ENCODE measurements around the gene OOSP1.
"Not testable (repeated sequence)": the region's sequence is repeated elsewhere in the genome, so short reads cannot be mapped to it uniquely, and the experiment has no call there.

The OOSP1 gene

GRCh38 chr11:59962107-59962482 is 23.9 kb downstream of the OOSP1 start:
- DNase-seq, result no peak

- DNase-seq, result no peak
These were observed 25.5 kb downstream of the OOSP1 start, which contains the start of gene OOSP4A for GRCh38 chr11:59963733-59964132. Gene OOSP4A (plus strand): TSS chr11:59964033. CDS start chr11:59964033, 0 bp downstream.

GRCh38 chr11:59965424-59965823 is 27.2 kb downstream of the OOSP1 start:
- DNase-seq, result no peak

- DNase-seq, result no peak
These were observed 28.0 kb downstream of the OOSP1 start for GRCh38 chr11:59966201-59966600.

GRCh38 chr11:59967677-59968394 is 29.6 kb downstream of the OOSP1 start:
- no peak for DNase-seq

- DNase-seq, result no peak
These were observed 30.2 kb downstream of the OOSP1 start for GRCh38 chr11:59968395-59968783.

GRCh38 chr11:59973097-59973496 is 34.9 kb downstream of the OOSP1 start:
- no peak for DNase-seq

- no peak for DNase-seq
These were observed 43.0 kb downstream of the OOSP1 start for GRCh38 chr11:59981106-59981770.

- DNase-seq, result not testable (repeated sequence)
These were observed 43.8 kb downstream of the OOSP1 start for GRCh38 chr11:59982037-59982436.

- no peak for DNase-seq
These were observed 45.0 kb downstream of the OOSP1 start for GRCh38 chr11:59983212-59983611.

GRCh38 chr11:59984368-59984767 is 46.1 kb downstream of the OOSP1 start:
- DNase-seq, result no peak

- no peak for DNase-seq
These were observed 52.2 kb downstream of the OOSP1 start for GRCh38 chr11:59990421-59990820.

GRCh38 chr11:59992425-59992824 is 54.2 kb downstream of the OOSP1 start:
- no peak for DNase-seq

GRCh38 chr11:59997800-59998199 is 59.6 kb downstream of the OOSP1 start:
- DNase-seq, result no peak

- no peak for DNase-seq
These were observed 61.5 kb downstream of the OOSP1 start for GRCh38 chr11:59999691-60000090.

- DNase-seq, result no peak
These were observed 65.5 kb downstream of the OOSP1 start for GRCh38 chr11:60003729-60004128.

GRCh38 chr11:60005360-60005759 is 67.1 kb downstream of the OOSP1 start:
- DNase-seq, result no peak

Measured in suppressor macrophage treated with lipopolysaccharide for 4 hours (primary cell).